Astrocyte (in vitro differentiated cells and primary cell): ENCODE results near the gene LMF1. TPM values are rescaled to one million over a fixed set of nuclear protein-coding genes. Genes with fewer than 3 reads are reported as not detected.

Experiments used
- DNase-seq: peaks from one replicate; pipeline ENCODE4 v3.0.0-alpha.2; 2010; ENCODE audit warnings: low read depth
- FAIRE-seq: peaks from 2 replicates; lab custom pipeline; 2011; peaks lifted over from hg19 to GRCh38; lab: Jason Lieb, UNC
- H2AFZ ChIP-seq: 2 replicates; pipeline ENCODE4 v1.6.0; 2012; ENCODE audit warnings: low read depth, low read length, inconsistent platforms
- H3K27ac ChIP-seq: 2 replicates; pipeline ENCODE4 v1.5.1; 2011; ENCODE audit warnings: low read depth, low read length, inconsistent platforms
- H3K27me3 ChIP-seq: 2 replicates; pipeline ENCODE4 v1.6.0; 2011; ENCODE audit warnings: low read length, inconsistent platforms; ENCODE audit not compliant: insufficient read depth
- H3K36me3 ChIP-seq: 2 replicates; pipeline ENCODE4 v1.5.1; 2011; ENCODE audit warnings: low read length, inconsistent platforms; ENCODE audit not compliant: insufficient read depth
- H3K4me1 ChIP-seq: 2 replicates; pipeline ENCODE4 v1.5.1; 2011; ENCODE audit warnings: low read length, inconsistent platforms; ENCODE audit not compliant: insufficient read depth
- H3K4me2 ChIP-seq: 2 replicates; pipeline ENCODE4 v1.6.0; 2012; ENCODE audit warnings: low read length, inconsistent platforms
- H3K4me3 ChIP-seq: 2 replicates; pipeline ENCODE4 v1.5.1; 2011; ENCODE audit warnings: low read depth, mild to moderate bottlenecking, low read length, inconsistent platforms; ENCODE audit not compliant: insufficient read depth
- H3K79me2 ChIP-seq: 2 replicates; pipeline ENCODE4 v1.6.0; 2012; ENCODE audit warnings: mild to moderate bottlenecking, low read length, inconsistent platforms; ENCODE audit not compliant: insufficient read depth
- H3K9ac ChIP-seq: 2 replicates; pipeline ENCODE4 v1.6.0; 2012; ENCODE audit warnings: mild to moderate bottlenecking, low read length, inconsistent platforms
- H3K9me3 ChIP-seq: 2 replicates; pipeline ENCODE4 v1.5.1; 2012; ENCODE audit warnings: low read depth, mild to moderate bottlenecking, low read length, inconsistent platforms; ENCODE audit not compliant: insufficient read depth
- H4K20me1 ChIP-seq: 2 replicates; pipeline ENCODE4 v1.6.0; 2012; ENCODE audit warnings: low read length, inconsistent platforms; ENCODE audit not compliant: insufficient read depth
- H3K27ac Mint-ChIP-seq: one replicate; pipeline ENCODE4 v1.8.0; 2021; ENCODE audit warnings: mild to moderate bottlenecking, mixed read lengths; ENCODE audit not compliant: unreplicated experiment
- H3K27me3 Mint-ChIP-seq: one replicate; pipeline ENCODE4 v1.8.0; 2021; ENCODE audit warnings: low read depth, mixed read lengths; ENCODE audit not compliant: unreplicated experiment
- H3K36me3 Mint-ChIP-seq: one replicate; pipeline ENCODE4 v1.8.0; 2021; ENCODE audit warnings: low read depth, mixed read lengths; ENCODE audit not compliant: unreplicated experiment
- H3K4me1 Mint-ChIP-seq: one replicate; pipeline ENCODE4 v1.8.0; 2021; ENCODE audit warnings: low read depth, mixed read lengths; ENCODE audit not compliant: unreplicated experiment
- H3K4me3 Mint-ChIP-seq: one replicate; pipeline ENCODE4 v1.8.0; 2021; ENCODE audit warnings: mild to moderate bottlenecking, moderate library complexity, mixed read lengths; ENCODE audit not compliant: unreplicated experiment
- H3K9me3 Mint-ChIP-seq: one replicate; pipeline ENCODE4 v1.8.0; 2021; ENCODE audit warnings: mild to moderate bottlenecking, mixed read lengths; ENCODE audit not compliant: unreplicated experiment
- CTCF ChIP-seq: IDR thresholded peaks from 2 replicates; pipeline ENCODE4 v1.5.1; 2011; ENCODE audit warnings: low read depth, mild to moderate bottlenecking, inconsistent platforms, low read length, moderate library complexity; ENCODE audit not compliant: insufficient read depth
- EZH2 ChIP-seq: IDR thresholded peaks from 2 replicates; pipeline ENCODE4 v1.6.1; 2012; ENCODE audit warnings: mild to moderate bottlenecking, low read length, inconsistent platforms; ENCODE audit not compliant: insufficient read depth
- total RNA-seq: library from RNA; stranded (reverse); gene quantifications from 2 replicates; pipeline ENCODE4 v1.2.1, GENCODE V29; 2021

LMF1 gene
- total RNA-seq, 1 donor from 2014 or later, result 12.6 TPM

- Histone ChIP-seq H3K27me3 (peaks cover 28% of the 10 kb centered on the region), H3K9ac (no peak overlapping the region), H3K36me3 (no peaks in the 10 kb centered on the region), H3K4me2 (no peak overlapping the region), H3K79me2 (no peaks in the 10 kb centered on the region), H3K4me1 (peaks cover 11% of the 10 kb centered on the region), H2AFZ (no peak overlapping the region), H3K27ac (no peak overlapping the region), H4K20me1 (no peaks in the 10 kb centered on the region), H3K9me3 (peaks cover 4% of the 10 kb centered on the region), H3K4me3 (no peak overlapping the region)
- H3K4me1 Mint-ChIP-seq, result peaks cover 5% of the 10 kb centered on the region
- DNase-seq (no peak), FAIRE-seq (no peak)
- no peak overlapping the region for H3K27ac Mint-ChIP-seq
- peaks cover 4% of the 10 kb centered on the region for H3K9me3 Mint-ChIP-seq
- H3K4me3 Mint-ChIP-seq, result no peak overlapping the region
- peaks cover 23% of the 10 kb centered on the region for H3K27me3 Mint-ChIP-seq
- TF ChIP-seq EZH2 (peak; percentile 21), CTCF (no peak)
- H3K36me3 Mint-ChIP-seq, result no peaks in the 10 kb centered on the region
Observed at GRCh38 chr16:817001-817906, 153.5 kb downstream of the LMF1 start.

- no peak overlapping the region for H3K27ac ChIP-seq
- H3K4me3 Mint-ChIP-seq, result no peak overlapping the region
- no peak for TF ChIP-seq CTCF
- TF ChIP-seq EZH2, result no peak
- H2AFZ ChIP-seq, result no peak overlapping the region
- peaks cover 4% of the 10 kb centered on the region for H3K9me3 ChIP-seq
- peaks cover 25% of the 10 kb centered on the region for H3K27me3 ChIP-seq
- H3K36me3 Mint-ChIP-seq, result no peaks in the 10 kb centered on the region
- H3K4me2 ChIP-seq, result no peak overlapping the region
- H3K27me3 Mint-ChIP-seq, result peaks cover 16% of the 10 kb centered on the region
- no peaks in the 10 kb centered on the region for H4K20me1 ChIP-seq
- no peaks in the 10 kb centered on the region for H3K36me3 ChIP-seq
- H3K27ac Mint-ChIP-seq, result no peak overlapping the region
- peaks cover 6% of the 10 kb centered on the region for H3K9me3 Mint-ChIP-seq
- peaks cover 5% of the 10 kb centered on the region for H3K4me1 Mint-ChIP-seq
- no peak overlapping the region for H3K9ac ChIP-seq
- DNase-seq (no peak), FAIRE-seq (no peak)
- H3K79me2 ChIP-seq, result no peaks in the 10 kb centered on the region
- H3K4me3 ChIP-seq, result no peak overlapping the region
- peaks cover 11% of the 10 kb centered on the region for H3K4me1 ChIP-seq
Observed at GRCh38 chr16:815861-816260, 154.9 kb downstream of the LMF1 start.

- no peaks in the 10 kb centered on the region for H3K36me3 Mint-ChIP-seq
- Histone ChIP-seq H3K9ac (no peak overlapping the region), H3K4me3 (no peak overlapping the region), H2AFZ (no peak overlapping the region), H3K4me1 (peaks cover 11% of the 10 kb centered on the region), H3K9me3 (peaks cover 4% of the 10 kb centered on the region), H3K36me3 (no peaks in the 10 kb centered on the region), H3K27ac (no peak overlapping the region), H3K27me3 (peaks cover 25% of the 10 kb centered on the region), H4K20me1 (no peaks in the 10 kb centered on the region), H3K4me2 (peak overlapping the region; percentile 47), H3K79me2 (no peaks in the 10 kb centered on the region)
- peak overlapping the region; percentile 41 for H3K27ac Mint-ChIP-seq
- peaks cover 5% of the 10 kb centered on the region for H3K4me1 Mint-ChIP-seq
- H3K4me3 Mint-ChIP-seq, result peak overlapping the region; percentile 20
- no peak for TF ChIP-seq EZH2
- H3K27me3 Mint-ChIP-seq, result peaks cover 11% of the 10 kb centered on the region
- DNase-seq (peak; percentile 61), FAIRE-seq (no peak)
- peaks cover 6% of the 10 kb centered on the region for H3K9me3 Mint-ChIP-seq
Observed at GRCh38 chr16:814974-815373, 155.8 kb downstream of the LMF1 start.
